GM18502 (cell line): ENCODE measurements around the gene PTK7.

Experiments
- ATAC-seq: cut with Tn5 transposase; IDR thresholded peaks from one replicate; pipeline ENCODE4 v1.9.1; 2021; ENCODE audit warnings: mild to moderate bottlenecking; ENCODE audit not compliant: unreplicated experiment, poor library complexity

Gene PTK7

GRCh38 chr6:43174263-43175112 lies 98.4 kb downstream of the PTK7 start:
- ATAC-seq: peak; percentile 70

GRCh38 chr6:43175676-43176422 lies 99.7 kb downstream of the PTK7 start:
- no peak for ATAC-seq

GRCh38 chr6:43176423-43176786 lies 100.3 kb downstream of the PTK7 start:
- ATAC-seq: no peak

- no peak for ATAC-seq
Observed at GRCh38 chr6:43178150-43178549, 102.0 kb downstream of the PTK7 start.

- no peak for ATAC-seq
Observed at GRCh38 chr6:43178951-43179830, 103.1 kb downstream of the PTK7 start.

GRCh38 chr6:43180058-43180457 lies 103.9 kb downstream of the PTK7 start:
- no peak for ATAC-seq

- ATAC-seq: no peak
Observed at GRCh38 chr6:43180985-43181384, 104.9 kb downstream of the PTK7 start.

- ATAC-seq: no peak
Observed at GRCh38 chr6:43181621-43181941, 105.5 kb downstream of the PTK7 start.

- ATAC-seq: peak; percentile 95
Observed at GRCh38 chr6:43181942-43182860, 106.1 kb downstream of the PTK7 start, which contains the start of gene CUL9. Gene CUL9 (plus strand): TSS chr6:43182196. CDS start chr6:43184311, 2,115 bp downstream.

- no peak for ATAC-seq
Observed at GRCh38 chr6:43183441-43183840, 107.3 kb downstream of the PTK7 start.

- ATAC-seq: no peak
Observed at GRCh38 chr6:43184268-43184985, 108.3 kb downstream of the PTK7 start.

- no peak for ATAC-seq
Observed at GRCh38 chr6:43185391-43185985, 109.4 kb downstream of the PTK7 start.

GRCh38 chr6:43186019-43186418 lies 109.9 kb downstream of the PTK7 start:
- ATAC-seq: no peak

- ATAC-seq: no peak
Observed at GRCh38 chr6:43186706-43187105, 110.6 kb downstream of the PTK7 start.

- ATAC-seq: no peak
Observed at GRCh38 chr6:43187821-43188220, 111.7 kb downstream of the PTK7 start.

- ATAC-seq: no peak
Observed at GRCh38 chr6:43188426-43188825, 112.3 kb downstream of the PTK7 start.

GRCh38 chr6:43189776-43190304 lies 113.7 kb downstream of the PTK7 start:
- no peak for ATAC-seq

GRCh38 chr6:43192911-43193310 lies 116.8 kb downstream of the PTK7 start:
- ATAC-seq: no peak
